ENCODE data around the gene PCNX3. TPM values are rescaled to one million over a fixed set of nuclear protein-coding genes. Genes with fewer than 3 reads are reported as not detected.
A peak's percentile ranks its signal among the peaks of the same experiment; 100 is the strongest.

The PCNX3 gene
- total and polyA plus RNA-seq, 2 experiments from 2014 or later: 22.0 to 42.7 TPM

DNA sequence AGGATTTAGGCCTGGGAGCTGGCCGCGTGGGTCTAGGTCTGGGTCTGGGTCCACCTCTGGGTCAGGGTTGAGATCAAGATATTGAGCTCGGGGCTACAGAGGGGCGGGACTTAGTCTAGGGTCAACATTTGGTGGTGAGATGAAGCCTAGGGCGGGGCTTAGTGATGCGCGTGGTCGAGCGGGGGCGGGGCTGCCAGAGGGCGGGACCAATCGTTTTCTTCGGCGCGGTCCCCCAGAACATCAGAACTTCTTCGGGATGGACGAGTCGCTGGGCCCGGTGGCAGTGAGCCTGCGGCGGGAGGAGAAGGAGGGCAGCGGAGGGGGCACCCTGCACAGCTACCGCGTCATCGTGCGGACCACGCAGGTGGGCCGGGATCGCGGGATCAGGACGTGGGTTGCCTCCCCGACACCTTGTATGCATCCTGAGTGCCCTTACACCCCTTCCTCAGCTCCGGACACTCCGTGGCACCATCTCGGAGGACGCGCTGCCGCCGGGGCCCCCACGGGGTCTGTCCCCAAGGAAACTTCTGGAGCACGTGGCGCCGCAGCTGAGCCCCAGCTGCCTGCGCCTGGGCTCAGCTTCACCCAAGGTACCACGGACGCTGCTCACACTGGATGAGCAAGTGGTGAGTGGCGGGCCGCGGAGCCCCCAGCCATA lies 26.6 kb downstream of the PCNX3 start:
- H3K27me3 ChIP-seq: no peaks in the 10 kb centered on the region
- H3K36me3 ChIP-seq: no peaks in the 10 kb centered on the region
- no peak for TF ChIP-seq CTCF (IDR thresholded peaks at IDR 0.05; ENCODE audit: low read depth, low read length)
- no peaks in the 10 kb centered on the region for H3K9me3 ChIP-seq (ENCODE audit: low read depth)
- H3K4me1 ChIP-seq (ENCODE audit: low read depth): peaks cover 10% of the 10 kb centered on the region
- no peak overlapping the region for H3K4me3 ChIP-seq
- no peak overlapping the region for H3K27ac ChIP-seq
- peak in 1 of 2 donors; percentile 36 for DNase-seq (ENCODE audit: low read depth in 1 of 2, low spot score in 1 of 2)

GRCh38 chr11:65643971-65644370 lies 28.4 kb downstream of the PCNX3 start:
- Histone ChIP-seq H3K36me3 (no peaks in the 10 kb centered on the region), H3K27me3 (no peaks in the 10 kb centered on the region), H3K27ac (no peak overlapping the region), H3K4me3 (no peak overlapping the region), H3K9me3 (ENCODE audit: low read depth) (no peaks in the 10 kb centered on the region), H3K4me1 (ENCODE audit: low read depth) (no peaks in the 10 kb centered on the region)
- TF ChIP-seq CTCF (IDR thresholded peaks at IDR 0.05; ENCODE audit: low read depth, low read length): no peak
- no peak for DNase-seq (ENCODE audit: low read depth in 1 of 2, low spot score in 1 of 2)

GRCh38 chr11:65644837-65645236 lies 29.3 kb downstream of the PCNX3 start:
- no peak overlapping the region for H3K27ac ChIP-seq
- no peaks in the 10 kb centered on the region for H3K4me1 ChIP-seq (ENCODE audit: low read depth)
- H3K4me3 ChIP-seq: no peak overlapping the region
- no peak for TF ChIP-seq CTCF (IDR thresholded peaks at IDR 0.05; ENCODE audit: low read depth, low read length)
- H3K9me3 ChIP-seq (ENCODE audit: low read depth): no peaks in the 10 kb centered on the region
- no peaks in the 10 kb centered on the region for H3K27me3 ChIP-seq
- no peaks in the 10 kb centered on the region for H3K36me3 ChIP-seq
- no peak for DNase-seq (ENCODE audit: low read depth in 1 of 2, low spot score in 1 of 2)

GRCh38 chr11:65645710-65646109 lies 30.1 kb downstream of the PCNX3 start:
- H3K9me3 ChIP-seq (ENCODE audit: low read depth): no peaks in the 10 kb centered on the region
- peak in 1 of 2 donors; percentile 32 for DNase-seq (ENCODE audit: low read depth in 1 of 2, low spot score in 1 of 2)
- H3K27ac ChIP-seq: no peak overlapping the region
- no peak overlapping the region for H3K4me3 ChIP-seq
- no peak for TF ChIP-seq CTCF (IDR thresholded peaks at IDR 0.05; ENCODE audit: low read depth, low read length)
- H3K27me3 ChIP-seq: no peaks in the 10 kb centered on the region
- H3K36me3 ChIP-seq: no peaks in the 10 kb centered on the region
- H3K4me1 ChIP-seq (ENCODE audit: low read depth): no peaks in the 10 kb centered on the region

- DNase-seq (ENCODE audit: low read depth in 1 of 2, low spot score in 1 of 2): no peak
- Histone ChIP-seq H3K27ac (no peak overlapping the region), H3K4me1 (ENCODE audit: low read depth) (no peaks in the 10 kb centered on the region), H3K27me3 (no peaks in the 10 kb centered on the region), H3K4me3 (no peak overlapping the region), H3K36me3 (no peaks in the 10 kb centered on the region), H3K9me3 (ENCODE audit: low read depth) (no peaks in the 10 kb centered on the region)
- TF ChIP-seq CTCF (IDR thresholded peaks at IDR 0.05; ENCODE audit: low read depth, low read length): no peak
These were observed 30.8 kb downstream of the PCNX3 start for GRCh38 chr11:65646288-65646957.
